HepG2 (cell line): ENCODE results near the gene SNAPIN. TPM values are rescaled to one million over a fixed set of nuclear protein-coding genes. Genes with fewer than 3 reads are reported as not detected.
A peak's percentile ranks its signal among the peaks of the same experiment; 100 is the strongest.

ENCODE experiments used
- BRD4 ChIP-seq: sonication (generic); formaldehyde crosslinking; IDR thresholded peaks from 2 replicates; pipeline ENCODE4 v1.4.0; 2020; ENCODE audit warnings: missing genetic modification reagents
- CHCHD3 ChIP-seq: sonication (generic); formaldehyde crosslinking; IDR thresholded peaks from 2 replicates; pipeline ENCODE4 v1.8.0; 2022; ENCODE audit warnings: mild to moderate bottlenecking, missing genetic modification reagents, moderate library complexity
- ERF ChIP-seq: IDR thresholded peaks from 2 replicates; pipeline ENCODE4 v1.6.1; 2018; ENCODE audit warnings: missing biosample characterization, missing genetic modification reagents
- HBP1 ChIP-seq: IDR thresholded peaks from 2 replicates; pipeline ENCODE4 v1.6.1; 2016; ENCODE audit warnings: low read depth, control low read depth
- IKZF4 ChIP-seq: sonication (generic); formaldehyde crosslinking; IDR thresholded peaks from 2 replicates; pipeline ENCODE4 v1.5.1; 2020; ENCODE audit warnings: borderline replicate concordance, mild to moderate bottlenecking, low read depth, missing genetic modification reagents; ENCODE audit errors: not compliant biosample characterization
- MEIS2 ChIP-seq: sonication (generic); formaldehyde crosslinking; IDR thresholded peaks from 2 replicates; pipeline ENCODE4 v1.9.0; 2021; ENCODE audit warnings: mild to moderate bottlenecking, missing genetic modification reagents
- NCOA2 ChIP-seq: sonication (generic); formaldehyde crosslinking; IDR thresholded peaks from 2 replicates; pipeline ENCODE4 v1.8.0; 2022; ENCODE audit warnings: inconsistent platforms
- NFATC3 ChIP-seq: sonication (generic); formaldehyde crosslinking; IDR thresholded peaks from 2 replicates; pipeline ENCODE4 v1.5.1; 2020; ENCODE audit warnings: mild to moderate bottlenecking, missing genetic modification reagents
- TBX3 ChIP-seq: fragments of 450-650 bp; IDR thresholded peaks from 2 replicates; pipeline ENCODE4 v1.6.1; 2017; ENCODE audit warnings: antibody characterized with exemption, mild to moderate bottlenecking, inconsistent platforms, borderline replicate concordance
- ZNF280D ChIP-seq: sonication (generic); formaldehyde crosslinking; IDR thresholded peaks from 2 replicates; pipeline ENCODE4 v1.5.1; 2020; ENCODE audit warnings: mild to moderate bottlenecking, missing genetic modification reagents
- ZNF30 ChIP-seq: sonication (generic); formaldehyde crosslinking; IDR thresholded peaks from 2 replicates; pipeline ENCODE4 v1.5.0; 2020; ENCODE audit warnings: mild to moderate bottlenecking, missing genetic modification reagents
- ZNF407 ChIP-seq: sonication (generic); formaldehyde crosslinking; IDR thresholded peaks from one replicate; pipeline ENCODE4 v1.5.1; 2020; ENCODE audit warnings: mild to moderate bottlenecking, missing genetic modification reagents; ENCODE audit errors: not compliant biosample characterization
- polyA plus RNA-seq, 8 experiments: library from polyadenylated mRNA; depleted of rRNA in 3 of 8; stranded (reverse) in 7 of 8; unstranded in 1 of 8; fragments of >200 nt; fragmentation: Illumina TruSeq in 4 of 8; extraction: Trizol in 4 of 8; gene quantifications; 2 replicates each; pipeline versions ENCODE4 v1.2.1 to v1.2.3, GENCODE V29; 2011 to 2016; ENCODE audit warnings: low read depth in 4 of 8, missing spikeins in 1 of 8, mixed read lengths in 1 of 8; ENCODE audit not compliant: insufficient read depth in 1 of 8
- total RNA-seq, 5 experiments: library from RNA; depleted of rRNA; stranded (reverse); fragments of >200 nt; fragmentation: Illumina TruSeq; extraction: Trizol; gene quantifications; 2 replicates each; pipeline ENCODE4 v1.2.3, GENCODE V29; 2016; ENCODE audit warnings: low read depth in 1 of 5

Gene SNAPIN
- total and polyA plus RNA-seq, 2 of the 13 experiments (the other 11 are each of a cell fraction or from before 2014, with no cell fraction given) = 23.9 to 25.7 TPM

- TF ChIP-seq ZNF280D (CRISPR knock-in tag) (no peak), ZNF30 (CRISPR knock-in tag) (no peak), ERF (CRISPR knock-in tag) (0 out of 2 replicates have a peak, but pooled peaks have one; percentile 26), NFATC3 (no peak), CHCHD3 (no peak), HBP1 (CRISPR knock-in tag) (no peak), TBX3 (no peak), NCOA2 (CRISPR knock-in tag) (0 out of 2 replicates have a peak, but pooled peaks have one; percentile 43), MEIS2 (CRISPR knock-in tag) (no peak), ZNF407 (CRISPR knock-in tag) (no peak), BRD4 (no peak), IKZF4 (CRISPR knock-in tag) (no peak)
Measured at GRCh38 chr1:153631047-153632022, 27.2 kb upstream of the SNAPIN start (continued).
